ENCODE results near the gene GMDS.

DNA sequence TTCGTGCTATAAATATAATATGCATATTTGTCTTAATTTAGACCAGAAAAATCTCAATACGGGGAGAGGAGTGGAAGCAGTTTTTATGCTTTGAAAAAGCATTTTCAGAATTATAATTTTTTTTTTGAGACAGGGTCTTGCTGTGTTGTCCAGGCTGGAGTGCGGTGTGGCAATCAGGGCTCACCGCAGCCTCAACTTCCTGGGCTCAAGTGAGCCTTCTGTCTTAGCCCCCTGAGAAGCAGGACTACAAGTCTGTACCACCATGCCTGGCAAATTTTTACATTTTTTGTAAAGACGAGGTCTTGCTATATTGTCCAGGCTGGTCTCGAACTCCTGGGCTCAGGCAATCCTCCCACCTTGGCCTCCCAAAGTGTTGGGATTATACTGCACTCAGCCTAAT, 438.5 kb downstream of the GMDS start:
- TF ChIP-seq, protein P1, sequence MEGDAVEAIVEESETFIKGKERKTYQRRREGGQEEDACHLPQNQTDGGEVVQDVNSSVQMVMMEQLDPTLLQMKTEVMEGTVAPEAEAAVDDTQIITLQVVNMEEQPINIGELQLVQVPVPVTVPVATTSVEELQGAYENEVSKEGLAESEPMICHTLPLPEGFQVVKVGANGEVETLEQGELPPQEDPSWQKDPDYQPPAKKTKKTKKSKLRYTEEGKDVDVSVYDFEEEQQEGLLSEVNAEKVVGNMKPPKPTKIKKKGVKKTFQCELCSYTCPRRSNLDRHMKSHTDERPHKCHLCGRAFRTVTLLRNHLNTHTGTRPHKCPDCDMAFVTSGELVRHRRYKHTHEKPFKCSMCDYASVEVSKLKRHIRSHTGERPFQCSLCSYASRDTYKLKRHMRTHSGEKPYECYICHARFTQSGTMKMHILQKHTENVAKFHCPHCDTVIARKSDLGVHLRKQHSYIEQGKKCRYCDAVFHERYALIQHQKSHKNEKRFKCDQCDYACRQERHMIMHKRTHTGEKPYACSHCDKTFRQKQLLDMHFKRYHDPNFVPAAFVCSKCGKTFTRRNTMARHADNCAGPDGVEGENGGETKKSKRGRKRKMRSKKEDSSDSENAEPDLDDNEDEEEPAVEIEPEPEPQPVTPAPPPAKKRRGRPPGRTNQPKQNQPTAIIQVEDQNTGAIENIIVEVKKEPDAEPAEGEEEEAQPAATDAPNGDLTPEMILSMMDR (IDR thresholded peaks at IDR 0.05): no peak
- no peak for TF ChIP-seq POLR2A (IDR thresholded peaks at IDR 0.05)

All from ovary (tissue), 3 donors.